GM19193 (cell line): ENCODE measurements around the gene MMP28.

Source experiments
- POLR2A ChIP-seq: IDR thresholded peaks from 4 replicates; pipeline ENCODE4 v1.6.1; 2011; ENCODE audit not compliant: insufficient read depth, insufficient read length; ENCODE audit errors: extremely low read depth

The MMP28 gene

DNA sequence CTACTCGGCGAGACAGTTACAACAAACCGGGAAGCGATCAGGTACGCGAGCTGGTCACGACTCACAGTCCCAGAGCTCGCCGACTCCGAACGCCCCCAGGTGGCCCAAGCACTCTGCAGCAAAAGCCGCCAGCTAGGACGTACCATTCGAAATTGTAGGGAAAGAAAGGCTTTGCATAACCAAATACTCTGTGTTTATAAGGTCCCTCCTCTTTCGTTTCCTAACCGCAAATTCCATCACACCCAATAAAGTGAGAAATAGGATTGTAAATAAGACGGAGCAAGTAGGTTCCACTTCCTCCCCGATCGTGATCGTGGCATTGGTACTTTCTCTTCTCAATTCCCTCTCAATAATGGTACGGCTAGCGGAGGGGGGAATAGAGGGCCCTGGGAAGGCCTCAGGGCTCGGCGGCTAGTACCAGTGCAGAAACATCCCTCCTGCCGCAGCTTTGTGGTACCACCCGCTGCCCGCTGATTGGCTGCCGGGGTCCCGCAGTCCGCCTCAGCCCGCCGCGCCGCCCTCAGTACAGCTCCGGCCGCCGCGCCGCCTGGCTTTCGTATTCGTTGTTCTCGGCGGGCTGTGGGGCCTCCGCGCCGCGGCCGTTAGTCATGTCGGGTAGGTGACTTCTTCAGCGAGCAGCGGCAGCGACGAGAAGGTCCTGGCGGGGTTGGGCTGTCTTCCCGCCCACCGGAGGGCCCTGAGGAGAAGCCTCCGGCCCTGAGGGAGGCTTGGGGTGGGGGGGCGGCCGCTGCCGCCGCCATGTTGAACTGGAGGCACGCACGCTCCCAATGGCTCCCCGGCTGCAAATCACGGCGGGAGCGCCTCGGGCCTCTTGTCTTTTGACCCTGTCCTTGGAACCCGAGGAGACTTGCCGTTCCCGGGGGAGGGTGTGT, 13.8 kb upstream of the MMP28 start, which contains the start of gene TAF15:
Gene TAF15 (plus strand): TSS at position 523 of the 893 bp plus-strand sequence. CDS start 86 bp downstream, at position 609.
- peak; percentile 99 for TF ChIP-seq POLR2A

DNA sequence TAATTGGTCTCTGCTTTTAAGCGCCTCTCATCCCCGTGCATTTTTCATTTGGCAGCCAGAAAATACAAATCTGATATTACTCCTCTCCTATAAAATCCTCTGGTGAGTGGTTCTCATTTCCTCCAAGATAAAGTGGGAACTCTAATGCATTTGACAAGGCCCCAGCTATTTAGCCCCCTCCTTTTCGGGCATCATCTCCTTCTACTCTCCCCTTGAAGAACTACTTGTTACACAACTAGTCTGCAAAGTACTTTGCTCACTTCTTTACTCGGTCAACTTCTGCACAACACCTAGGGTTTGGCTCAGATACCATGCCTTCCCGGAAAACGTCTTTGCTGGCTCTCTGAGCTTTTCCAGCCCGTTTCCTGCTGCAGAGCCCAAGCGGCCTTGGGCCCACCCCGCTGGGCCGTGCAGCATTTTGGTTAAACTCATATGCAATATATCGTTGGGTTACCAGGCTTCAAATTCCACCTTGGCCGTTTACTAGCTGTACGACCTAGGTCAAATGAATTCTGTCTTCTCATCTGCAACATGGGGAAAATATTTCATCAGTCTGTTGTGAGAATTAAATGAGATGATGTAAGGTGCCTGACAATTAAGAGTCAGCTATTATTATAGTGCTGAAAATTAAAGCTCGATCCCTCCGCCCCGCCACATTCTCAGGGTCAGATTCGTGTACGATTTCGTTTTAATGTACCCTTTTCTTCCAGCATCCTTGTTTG, 13.0 kb upstream of the MMP28 start:
- TF ChIP-seq POLR2A = no peak

- TF ChIP-seq POLR2A = no peak
Observed at GRCh38 chr17:35807371-35808144, 12.1 kb upstream of the MMP28 start.

DNA sequence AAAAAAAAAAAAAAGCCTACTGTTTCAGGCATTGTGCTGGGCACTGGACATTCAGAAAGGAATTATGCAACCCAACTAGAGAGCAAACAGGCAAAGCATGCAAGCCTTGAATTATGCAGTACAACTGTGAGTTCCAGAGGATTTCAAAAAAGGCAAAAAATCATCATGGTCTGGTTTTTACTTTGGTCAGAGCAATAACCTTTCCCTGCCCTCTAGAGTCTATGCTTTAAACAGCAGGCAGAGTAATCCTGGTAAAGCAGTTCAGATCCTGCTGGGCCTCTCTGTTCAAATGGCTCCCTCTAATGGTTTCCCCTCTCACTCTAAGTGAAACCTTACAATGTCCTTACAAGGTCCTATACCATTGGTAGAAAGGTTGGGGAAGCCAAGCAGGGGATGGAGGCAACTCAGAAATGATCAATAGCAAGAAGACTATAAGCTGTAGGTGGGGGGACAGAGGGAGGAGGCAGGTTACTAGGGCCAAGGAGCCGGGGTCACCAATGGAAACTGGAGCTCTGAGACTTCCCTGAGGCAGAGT, 9.3 kb upstream of the MMP28 start:
- no peak for TF ChIP-seq POLR2A

GRCh38 chr17:35801583-35802224, 6.3 kb upstream of the MMP28 start:
- TF ChIP-seq POLR2A = no peak

GRCh38 chr17:35799942-35800341, 4.5 kb upstream of the MMP28 start:
- no peak for TF ChIP-seq POLR2A

DNA sequence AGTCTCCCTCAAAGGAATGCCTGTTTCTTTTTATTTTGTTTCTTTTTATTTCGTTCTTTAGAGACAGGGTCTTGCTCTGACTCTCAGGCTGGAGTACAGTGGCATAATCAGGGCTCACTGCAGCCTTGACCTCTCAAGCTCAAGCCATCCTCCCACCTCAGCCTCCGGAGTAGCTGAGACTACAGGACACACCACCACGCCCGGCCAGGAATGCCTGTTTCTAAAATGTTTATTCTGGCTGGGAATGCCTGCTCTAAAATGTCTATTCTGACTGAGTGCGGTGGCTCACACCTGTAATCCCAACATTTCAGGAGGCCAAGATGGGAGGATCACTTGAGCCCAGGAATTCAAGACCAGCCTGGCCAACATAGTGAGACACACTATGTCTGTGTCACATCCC, 2.5 kb upstream of the MMP28 start:
- no peak for TF ChIP-seq POLR2A

GRCh38 chr17:35797370-35797769, 1.9 kb upstream of the MMP28 start:
- no peak for TF ChIP-seq POLR2A

- no peak for TF ChIP-seq POLR2A
Observed at GRCh38 chr17:35796942-35797341, 1.5 kb upstream of the MMP28 start.

GRCh38 chr17:35795871-35796265, 427 bp upstream of the MMP28 start:
- TF ChIP-seq POLR2A = no peak

DNA sequence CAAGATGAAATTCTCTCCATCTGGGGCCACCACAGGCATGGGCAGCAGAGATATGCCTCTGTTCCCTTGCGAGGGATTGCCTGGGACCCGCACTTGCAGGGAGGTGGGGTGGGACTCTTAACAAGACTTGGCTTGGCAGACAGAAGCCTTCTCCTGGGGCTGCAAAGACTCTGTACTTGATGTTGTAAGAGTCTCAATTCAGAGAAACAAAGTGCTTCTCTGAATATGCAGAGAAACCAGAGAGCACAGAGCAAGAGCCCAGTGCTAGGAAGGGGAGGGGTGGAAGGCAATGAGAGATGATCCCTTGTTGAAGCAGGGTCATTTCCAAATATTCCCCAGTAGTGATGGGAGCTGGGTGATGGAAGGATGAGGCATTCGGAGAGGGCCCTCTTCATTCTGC, 2.2 kb downstream of the MMP28 start:
- no peak for TF ChIP-seq POLR2A

GRCh38 chr17:35791681-35792350, 3.6 kb downstream of the MMP28 start:
- no peak for TF ChIP-seq POLR2A

- no peak for TF ChIP-seq POLR2A
Observed at GRCh38 chr17:35790841-35791240, 4.6 kb downstream of the MMP28 start.

- no peak for TF ChIP-seq POLR2A
Observed at GRCh38 chr17:35788477-35789368, 6.7 kb downstream of the MMP28 start.
